SHP77 (cell line): ENCODE results near the gene OSBP2.

Experiments
- DNase-seq, 2 experiments: peaks; one replicate each; lab custom pipeline; 2025; lab: John Stamatoyannopoulos, UW

OSBP2 gene

DNA sequence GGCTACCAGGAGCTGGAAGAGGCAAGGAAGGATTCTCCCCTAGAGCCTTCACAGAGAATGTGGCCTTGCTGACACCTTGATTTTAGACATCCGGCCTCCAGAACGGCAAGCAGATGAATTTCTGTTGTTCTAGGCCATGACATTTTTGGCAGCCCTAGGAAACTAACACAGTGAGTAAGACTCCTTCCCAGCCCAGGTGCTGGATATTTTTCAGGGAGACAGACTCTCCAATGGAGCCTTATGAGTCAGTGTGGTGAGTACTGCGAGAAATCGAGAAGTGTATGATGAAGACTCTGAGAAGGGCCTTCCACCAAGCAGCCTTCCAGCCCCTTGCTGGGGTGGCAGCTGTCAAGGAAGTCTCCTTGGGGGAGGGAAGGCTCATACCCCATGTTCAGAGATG, 114.4 kb downstream of the OSBP2 start:
- no peak for DNase-seq

DNA sequence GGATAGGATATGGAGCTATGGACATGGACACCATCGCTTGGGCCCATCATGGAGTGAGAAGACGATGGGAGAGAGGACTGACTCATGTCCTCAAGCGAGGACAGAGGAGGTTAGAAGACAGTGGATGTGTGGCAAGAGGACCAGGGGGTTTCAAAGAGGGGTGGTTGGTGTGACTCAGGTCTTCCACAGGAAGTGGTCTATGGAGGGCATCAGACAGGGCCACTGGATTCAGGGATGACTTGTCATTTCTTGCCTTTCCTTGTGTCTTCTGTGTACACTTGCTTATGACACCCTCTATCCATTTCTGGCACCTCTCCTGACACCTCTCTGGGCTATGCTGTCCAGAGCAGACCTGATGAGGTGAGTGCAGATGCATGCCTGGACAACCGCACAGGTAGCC, 115.4 kb downstream of the OSBP2 start:
- DNase-seq, result no peak

DNA sequence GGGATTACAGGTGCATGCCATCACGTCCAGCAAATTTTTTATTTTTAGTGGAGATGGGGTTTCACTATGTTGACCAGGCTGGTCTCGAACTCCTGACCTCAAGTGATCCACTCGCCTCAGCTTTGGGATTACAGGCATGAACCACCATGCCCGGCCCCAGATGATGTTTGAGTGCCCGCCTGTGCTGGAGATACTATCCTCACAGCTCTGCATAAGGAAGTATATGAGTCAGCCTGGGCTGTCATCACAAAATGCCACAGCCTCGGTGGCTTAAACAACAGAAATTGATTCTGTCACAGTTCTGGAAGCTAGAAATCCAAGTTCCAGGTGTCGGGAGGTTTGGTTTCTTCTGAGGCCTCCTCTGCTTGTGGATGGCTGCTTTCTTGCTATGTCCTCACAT, 119.3 kb downstream of the OSBP2 start:
- DNase-seq, result no peak

DNA sequence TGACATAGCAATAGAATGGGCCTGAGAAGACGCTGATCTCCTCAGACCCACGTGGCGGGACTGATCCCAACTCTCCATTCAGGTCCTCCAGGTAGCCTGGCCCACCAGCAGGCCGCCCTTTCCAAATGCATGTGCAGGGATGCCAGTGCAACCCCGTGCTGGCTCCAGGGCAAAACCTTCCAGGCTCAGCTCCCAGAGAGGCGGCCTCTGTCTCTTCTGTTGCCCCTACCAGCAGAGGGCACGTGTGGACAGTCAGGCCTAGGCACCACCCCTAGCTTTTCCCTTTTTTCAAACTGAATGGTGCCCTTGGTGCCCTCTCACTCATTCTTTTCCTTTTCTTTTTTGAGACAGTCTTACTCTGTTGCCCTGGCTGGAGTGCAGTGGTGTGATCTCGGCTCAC, 121.7 kb downstream of the OSBP2 start:
- DNase-seq, result no peak

DNA sequence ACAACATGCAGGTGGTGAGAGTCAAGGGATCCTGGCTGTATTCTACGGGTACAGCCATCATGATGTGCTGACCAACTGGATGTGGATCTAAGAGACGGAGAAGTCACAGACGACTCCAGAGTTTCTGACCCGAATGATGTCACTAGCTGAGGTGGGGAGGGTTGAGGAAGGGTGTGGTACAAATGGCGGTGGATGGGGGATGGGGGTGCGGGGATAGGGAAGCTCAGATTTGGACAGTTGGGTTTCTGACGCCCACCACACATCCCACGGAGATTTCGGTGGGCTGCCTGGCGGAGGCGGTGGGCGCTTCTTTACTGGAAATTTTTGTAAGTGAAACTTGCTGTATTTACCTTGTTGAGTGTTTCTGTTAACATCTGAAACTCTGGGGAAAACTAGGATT, 126.7 kb downstream of the OSBP2 start:
- DNase-seq, result no peak

DNA sequence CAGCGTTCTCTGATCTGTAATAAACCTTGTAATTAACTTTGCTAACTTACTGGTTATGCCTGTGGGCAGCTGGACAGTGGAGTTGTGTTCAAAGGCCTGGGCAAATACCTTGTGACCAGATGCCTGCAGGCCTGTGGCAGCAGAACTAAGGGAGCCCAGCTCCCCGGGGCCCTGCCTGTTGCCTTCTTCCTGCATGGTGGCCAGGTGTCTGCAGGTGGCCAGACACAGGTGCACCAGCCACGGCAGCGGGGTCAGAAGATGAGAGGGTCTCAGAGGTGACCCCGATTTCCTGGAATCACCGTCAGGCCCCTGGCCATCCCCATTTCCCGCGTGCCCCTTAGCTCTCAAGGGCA, 127.2 kb downstream of the OSBP2 start:
- no peak for DNase-seq

DNA sequence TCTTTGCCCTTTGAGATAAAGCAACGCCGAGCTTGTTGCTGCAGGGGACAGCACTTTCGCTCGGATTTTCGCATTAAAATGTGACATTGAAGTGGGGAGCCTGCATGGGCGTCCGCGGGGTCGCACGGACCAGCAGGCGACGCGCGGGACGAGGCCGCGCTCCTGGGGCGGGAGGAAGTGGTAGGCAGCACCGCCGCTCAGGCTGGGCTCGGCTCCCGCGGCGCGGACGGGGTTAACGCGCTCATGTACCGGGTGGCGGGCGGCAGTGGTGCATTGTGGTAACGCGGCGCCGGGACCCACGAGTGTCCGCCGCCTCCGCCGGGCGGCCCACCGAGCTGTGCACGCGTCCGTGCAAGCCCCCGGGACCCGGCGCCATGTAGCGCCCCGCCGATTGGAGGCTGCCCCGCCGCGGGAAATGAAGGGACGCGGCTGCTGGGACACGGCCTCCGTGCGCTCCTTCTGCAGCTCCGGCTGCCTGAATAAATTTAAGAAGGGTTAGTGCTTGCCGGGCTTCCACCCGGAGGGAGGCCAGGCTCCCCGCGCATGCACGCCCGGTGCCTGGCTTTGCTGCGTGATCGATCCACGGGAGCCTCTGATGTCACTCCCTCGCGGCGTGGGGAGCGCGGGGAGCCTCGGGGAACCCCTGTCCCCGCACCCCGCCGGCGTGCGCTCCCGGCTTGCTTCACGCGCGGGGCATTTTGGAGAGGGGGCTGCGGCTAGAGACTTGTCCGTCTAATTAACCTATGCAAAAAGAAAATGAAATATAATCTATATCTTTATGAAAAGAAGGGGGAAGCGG, 127.7 kb downstream of the OSBP2 start:
- DNase-seq, result no peak

DNA sequence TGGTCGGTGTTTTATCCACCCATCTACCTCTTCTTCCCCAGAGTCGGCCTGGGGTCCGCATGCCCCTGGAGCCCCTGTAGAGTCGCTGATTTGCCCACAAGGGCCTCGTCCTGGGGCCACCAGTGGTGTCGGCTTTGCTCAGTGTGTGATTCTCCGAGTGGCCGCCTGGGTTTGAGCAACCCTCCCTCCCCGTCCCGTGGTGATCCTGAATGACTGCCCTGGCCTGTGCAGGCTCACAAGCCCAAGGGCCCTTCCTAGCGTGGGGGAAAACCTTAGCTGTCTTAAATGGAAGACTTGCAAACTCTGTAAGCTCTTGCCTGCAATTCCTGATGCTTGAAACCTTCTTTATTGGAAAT, 128.3 kb downstream of the OSBP2 start:
- DNase-seq, result no peak

DNA sequence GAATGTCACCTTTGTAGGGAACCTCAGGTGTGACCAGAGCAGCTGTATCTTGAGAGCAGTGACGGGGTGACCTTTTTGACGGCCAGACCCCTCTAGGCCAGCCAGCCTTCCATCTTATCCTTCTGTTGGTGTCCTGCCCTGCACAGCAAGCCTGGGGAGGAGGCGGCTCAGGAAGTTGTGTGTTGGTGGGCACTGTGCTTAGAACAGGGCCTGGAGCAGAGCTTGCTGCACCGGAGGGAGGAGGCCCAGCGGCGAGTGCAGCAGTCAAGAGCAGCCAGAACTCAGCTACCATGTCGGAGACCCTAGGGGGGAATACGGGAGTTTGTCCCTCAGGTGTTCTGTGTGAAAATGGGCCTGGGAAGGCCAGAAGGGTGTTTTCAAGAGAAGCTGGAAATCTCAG, 129.4 kb downstream of the OSBP2 start:
- no peak for DNase-seq

DNA sequence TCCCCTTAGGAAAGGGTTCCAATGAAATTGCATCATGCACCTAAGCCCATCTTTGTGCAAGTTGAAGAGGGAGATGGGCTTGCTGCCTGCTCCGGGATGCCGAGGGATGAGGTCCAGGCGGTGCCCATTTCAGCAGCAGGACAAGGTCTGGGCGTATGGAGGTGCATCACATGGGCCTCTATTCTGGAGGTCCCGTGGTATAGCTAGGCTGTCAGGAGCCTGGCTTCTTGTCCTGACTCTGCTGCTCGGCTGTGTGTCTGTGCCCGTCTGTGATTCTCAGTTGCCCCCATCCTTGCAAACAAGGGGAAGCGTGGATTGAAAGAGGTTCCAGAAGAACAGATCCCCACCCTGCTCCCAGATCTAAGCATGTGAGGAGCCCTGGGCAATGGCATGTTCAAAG, 130.0 kb downstream of the OSBP2 start:
- no peak for DNase-seq

DNA sequence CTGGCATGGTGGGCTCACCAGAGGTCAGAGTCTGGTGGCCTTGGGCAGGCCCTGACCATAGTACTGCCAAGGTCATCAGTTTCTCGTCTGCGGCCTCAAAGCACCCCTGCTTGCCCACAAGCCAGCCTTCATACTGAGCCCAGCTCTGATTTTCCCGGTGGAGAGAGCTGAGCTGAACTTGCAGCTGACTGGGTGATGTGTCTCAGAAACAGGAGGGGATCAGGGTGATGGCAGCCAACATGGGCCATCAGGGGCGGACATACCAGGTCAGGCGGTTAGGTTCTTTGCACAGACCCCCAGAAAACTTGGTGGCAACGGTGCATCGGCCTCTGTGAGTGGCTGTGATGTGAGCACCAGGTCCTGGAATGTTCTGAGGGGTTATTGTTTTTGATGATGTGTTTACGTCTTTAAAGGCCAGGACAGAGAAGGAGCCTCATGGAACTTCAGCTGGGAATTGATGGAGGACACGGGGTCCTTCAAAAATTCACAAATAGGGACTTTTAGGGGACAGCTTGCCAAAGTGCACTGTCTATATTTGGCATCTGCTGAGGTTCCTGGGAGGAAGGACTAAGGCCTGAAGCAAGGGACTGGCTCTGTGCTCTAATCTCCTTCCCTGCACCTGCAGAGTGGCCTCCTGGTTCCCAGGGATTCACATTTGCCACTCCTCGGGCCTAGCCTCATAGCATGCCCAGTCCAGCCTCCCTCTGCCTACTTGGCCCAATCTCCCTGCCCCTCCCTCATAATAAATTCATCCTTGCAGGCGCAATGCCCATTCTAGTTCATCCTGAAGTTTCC, 131.2 kb downstream of the OSBP2 start:
- no peak for DNase-seq

DNA sequence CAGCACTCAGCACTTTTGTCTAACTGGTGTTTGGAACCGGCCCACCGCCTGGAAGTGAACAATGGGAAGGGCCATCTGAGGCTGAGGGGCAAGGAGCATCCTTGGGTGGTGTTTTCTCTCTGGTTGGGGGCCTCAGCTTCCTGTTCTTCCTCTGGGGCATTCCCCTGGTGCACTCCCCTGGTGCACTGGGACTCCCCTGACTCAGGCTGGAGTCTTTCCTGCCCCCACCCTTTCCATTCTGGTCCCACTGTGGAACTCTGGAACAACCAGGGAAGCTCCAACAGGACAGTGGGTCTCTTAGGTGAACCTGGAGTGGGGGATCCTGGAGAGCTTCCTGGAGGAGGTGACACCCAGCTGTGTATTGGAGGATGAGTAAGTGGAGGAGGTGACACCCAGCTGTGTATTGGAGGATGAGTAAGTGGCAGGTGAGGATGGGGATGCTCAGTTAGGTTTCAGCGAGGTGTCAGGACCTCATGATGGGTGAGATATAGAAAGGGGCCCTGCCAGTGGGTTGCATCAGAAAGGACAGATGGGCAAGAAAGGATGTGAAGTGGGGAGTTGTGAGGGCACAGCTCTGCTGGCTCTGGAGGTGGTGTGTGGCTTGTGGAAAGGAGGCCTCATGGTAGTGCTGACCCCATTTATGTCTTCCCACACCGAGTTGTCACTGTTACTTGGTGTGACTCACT, 132.1 kb downstream of the OSBP2 start:
- DNase-seq, result no peak

DNA sequence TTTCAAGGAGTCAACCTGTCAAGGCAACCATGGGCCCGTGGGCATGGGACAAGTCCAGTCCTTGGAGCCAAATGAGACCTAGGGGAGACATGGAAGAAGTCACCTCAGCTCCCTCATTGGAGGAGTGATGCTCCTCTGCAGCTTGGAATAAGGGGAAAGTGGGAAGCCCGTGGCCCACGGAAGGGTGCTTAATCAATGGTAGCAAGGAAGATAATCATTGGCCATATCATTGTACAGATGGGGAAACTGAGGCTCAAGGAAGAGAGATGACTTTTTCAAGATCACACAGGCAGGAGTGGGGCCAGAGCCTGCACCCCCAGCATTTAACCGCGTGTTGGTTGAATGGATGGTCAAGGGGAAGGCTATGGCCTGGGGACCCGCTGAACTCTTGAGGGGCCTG, 133.0 kb downstream of the OSBP2 start:
- no peak for DNase-seq

DNA sequence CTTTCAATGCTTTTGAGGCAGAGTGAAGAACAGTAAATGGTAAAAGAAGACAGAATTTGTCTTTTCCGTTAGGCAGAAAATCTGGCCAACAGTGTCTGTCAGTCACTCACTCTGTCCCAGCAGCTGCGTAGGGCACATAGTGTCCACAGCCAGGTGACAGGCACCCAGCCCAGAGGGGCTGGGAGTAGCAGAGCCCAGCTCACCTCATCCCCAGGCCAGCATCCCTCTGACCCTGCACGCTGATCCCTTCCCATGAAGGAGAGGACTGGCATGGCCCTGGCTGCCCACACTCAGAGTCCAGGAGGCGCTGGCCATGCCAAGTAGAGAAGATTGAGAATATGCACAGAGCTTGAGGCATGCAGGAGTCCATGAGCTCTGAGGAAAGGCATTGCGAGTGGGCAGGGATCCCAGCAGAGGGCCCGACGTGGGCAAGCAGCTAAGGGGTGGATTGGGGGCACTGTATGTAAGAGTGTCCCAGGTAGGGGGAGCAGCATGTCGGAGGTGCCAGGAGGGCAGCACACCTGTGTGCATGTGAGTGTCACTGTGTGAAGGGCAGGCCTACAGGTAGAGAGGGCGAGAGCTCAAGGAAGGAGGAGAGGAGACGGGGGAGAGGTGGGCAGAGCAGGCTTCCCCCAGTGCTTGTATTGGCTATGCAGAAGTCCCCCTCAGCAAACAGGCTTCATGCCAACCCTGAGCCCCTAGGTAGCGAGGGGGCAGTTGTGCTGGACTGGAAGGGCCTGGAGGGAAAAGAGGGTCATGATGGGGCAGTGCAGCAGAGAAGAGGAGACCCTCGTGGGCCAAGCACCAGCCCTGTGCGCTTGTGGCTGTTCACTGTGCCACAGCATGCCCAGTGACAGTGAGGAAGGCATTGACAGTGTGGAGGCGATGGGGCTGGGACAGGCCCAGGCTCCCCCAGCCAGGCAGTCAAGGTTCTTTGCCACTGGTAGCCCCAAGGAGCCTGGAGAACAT, 133.8 kb downstream of the OSBP2 start:
- no peak for DNase-seq

DNA sequence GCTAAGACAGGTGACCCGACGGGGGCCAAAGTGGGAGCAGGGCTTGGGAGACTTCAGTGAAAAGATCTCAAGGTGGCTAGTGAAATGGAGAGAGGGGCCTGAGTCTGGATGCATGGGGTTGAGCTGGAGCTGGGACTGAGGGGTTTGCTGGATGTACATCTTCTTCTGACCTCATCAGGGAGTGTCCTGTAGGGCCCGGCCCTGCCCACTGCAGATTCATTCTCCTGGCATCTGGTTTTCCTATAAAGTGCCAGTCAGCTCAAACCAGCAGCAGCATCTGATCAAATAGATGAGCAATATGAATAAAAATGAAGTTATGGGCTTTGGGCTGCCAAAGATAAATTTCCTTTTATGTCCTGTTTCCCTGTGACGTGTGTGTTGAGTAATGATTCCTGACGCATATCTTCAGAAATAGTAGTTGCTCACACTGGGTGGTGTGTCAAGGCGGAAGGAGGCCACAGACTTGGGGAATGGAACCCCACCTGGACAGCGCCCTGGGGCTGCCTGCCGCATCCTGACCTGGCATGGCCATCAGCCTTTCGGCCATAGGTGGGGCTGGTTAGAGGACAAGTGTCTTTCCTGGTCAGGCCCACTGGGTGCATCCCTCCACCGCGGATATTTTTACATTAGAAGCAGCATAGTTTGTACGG, 135.4 kb downstream of the OSBP2 start:
- no peak for DNase-seq

DNA sequence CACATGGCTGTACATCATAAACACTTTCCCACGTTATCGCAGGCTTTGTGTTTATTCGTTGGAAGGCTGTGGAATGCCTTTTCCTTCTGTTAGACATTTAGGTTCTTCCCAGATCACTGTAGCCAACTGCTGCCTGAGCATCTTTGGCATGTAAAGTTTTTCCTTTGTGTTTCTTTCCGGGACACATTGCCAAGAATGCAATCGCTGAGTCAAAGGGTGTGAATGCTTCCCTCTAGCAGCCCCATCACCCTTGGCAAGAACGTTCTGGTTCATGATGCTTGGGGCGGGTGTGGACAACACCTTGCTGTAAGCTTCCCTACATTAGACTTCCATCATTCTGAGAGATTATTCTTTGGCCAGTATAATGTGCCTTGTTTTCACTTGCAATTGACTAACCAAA, 136.2 kb downstream of the OSBP2 start:
- DNase-seq, result no peak

DNA sequence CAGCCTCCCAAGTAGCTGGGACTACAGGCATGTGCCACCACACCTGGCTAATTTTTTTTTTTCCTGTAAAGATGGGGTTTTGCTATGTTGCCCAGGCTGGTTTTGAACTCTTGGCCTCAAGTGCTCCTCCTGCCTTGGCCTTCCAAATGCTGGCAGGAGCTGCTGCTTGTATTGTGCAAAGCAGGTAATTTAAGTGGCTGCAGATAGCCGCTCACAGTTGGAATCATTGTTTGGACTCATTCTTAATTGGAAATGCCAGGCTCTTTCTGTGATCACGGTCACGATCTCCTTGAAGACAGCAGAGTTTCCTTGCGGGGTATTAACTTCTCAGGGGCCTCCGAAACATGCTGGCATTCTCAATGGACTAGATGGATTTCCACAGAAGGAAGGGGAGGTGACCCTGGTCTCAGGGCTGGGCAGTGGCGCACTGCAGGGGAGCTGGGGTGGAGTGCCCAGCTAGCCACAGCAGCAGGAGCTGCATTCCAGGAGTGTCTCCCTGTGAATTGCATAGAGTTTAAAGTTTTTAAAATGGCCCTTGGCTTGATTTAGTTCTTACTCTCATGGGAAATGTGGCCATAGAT, 137.8 kb downstream of the OSBP2 start:
- DNase-seq, result no peak

DNA sequence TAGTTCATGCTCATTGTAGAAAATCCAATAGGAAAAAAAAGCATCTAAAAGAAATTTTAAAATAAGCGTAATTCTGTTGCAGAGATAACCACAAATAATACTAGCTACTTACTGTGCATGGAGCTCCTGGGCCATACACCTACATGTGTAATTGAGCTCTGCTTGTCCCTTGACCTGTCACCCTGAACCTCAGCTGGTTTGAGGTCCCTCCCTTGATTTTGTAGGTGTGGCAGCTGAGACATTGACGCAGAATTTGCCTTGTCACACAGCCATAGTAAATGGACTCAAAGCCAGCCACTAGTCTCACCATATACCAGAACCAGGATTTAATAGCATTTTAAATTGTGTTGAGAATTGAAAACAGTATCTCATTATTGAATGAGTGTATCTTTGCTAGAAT, 138.6 kb downstream of the OSBP2 start:
- DNase-seq, result no peak

DNA sequence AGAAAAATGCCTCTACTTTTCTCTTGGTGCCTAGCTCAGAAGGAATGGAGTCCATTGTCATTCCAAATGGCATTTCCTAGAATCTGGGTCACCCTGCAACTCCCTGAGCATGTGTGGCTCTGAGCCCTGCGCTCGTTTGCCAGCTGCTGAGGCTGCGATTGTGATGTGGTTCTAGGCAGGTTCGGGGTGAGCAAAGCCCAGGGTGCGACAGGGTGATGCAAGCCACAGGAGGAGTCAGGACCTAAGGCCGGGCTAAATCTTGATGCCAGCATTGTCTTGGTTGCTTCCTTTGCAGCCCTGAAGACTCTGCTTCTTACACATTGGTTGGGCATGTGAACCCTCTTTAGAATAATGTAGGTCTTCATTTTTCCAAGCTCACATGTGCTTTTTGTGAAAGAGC, 142.9 kb downstream of the OSBP2 start:
- no peak for DNase-seq

DNA sequence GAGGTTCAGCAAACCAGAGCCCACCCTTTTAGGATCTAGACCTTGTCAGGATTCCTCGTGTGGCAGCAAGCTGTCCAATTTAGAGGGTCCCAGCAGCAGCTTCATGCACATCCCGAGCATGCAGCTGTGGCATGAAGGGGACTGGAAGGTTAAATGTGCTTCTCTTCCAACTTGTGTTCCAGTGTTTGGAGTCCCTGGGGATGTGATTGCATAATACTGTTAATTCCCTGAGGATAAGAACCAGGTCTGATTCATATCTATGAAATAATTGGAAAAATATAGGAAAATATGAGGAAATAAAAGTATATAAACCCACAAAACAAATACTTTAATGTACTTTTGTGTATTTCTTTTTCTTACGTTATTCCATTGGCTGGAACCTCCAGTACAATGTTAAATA, 143.4 kb downstream of the OSBP2 start:
- DNase-seq, result no peak

DNA sequence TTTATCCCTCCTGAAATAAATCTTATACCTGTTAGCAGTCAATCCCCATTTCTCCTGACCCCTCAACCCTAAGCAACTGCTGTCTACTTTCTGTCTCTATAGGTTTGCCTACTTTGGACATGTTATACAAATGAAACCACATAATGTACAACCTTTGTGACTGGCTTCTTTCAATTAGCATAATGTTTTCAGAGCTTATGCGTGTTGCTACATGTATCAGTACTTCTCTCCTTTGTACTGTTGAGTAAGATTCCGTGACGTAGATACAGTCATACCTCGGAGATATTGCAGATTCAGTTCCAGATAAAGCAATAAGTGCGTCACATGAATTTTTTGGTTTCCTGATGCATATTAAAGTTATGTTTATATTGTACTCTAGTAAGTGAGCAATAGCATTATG, 146.6 kb downstream of the OSBP2 start:
- no peak for DNase-seq
